HUES48 (cell line): ENCODE data around the gene ALDOB.

Experiments
- H3K27ac ChIP-seq: one replicate; pipeline ENCODE4 v1.7.0; 2013; ENCODE audit warnings: low read depth, low read length, inconsistent platforms
- H3K27me3 ChIP-seq: 2 replicates; pipeline ENCODE4 v1.6.1; 2013; ENCODE audit warnings: mild to moderate bottlenecking, low read length; ENCODE audit not compliant: control insufficient read depth, insufficient read depth
- H3K36me3 ChIP-seq: 2 replicates; pipeline ENCODE4 v1.6.1; 2013; ENCODE audit warnings: low read length; ENCODE audit not compliant: control insufficient read depth, insufficient read depth
- H3K4me1 ChIP-seq: 2 replicates; pipeline ENCODE4 v1.6.1; 2013; ENCODE audit warnings: mild to moderate bottlenecking, low read length; ENCODE audit not compliant: control insufficient read depth, insufficient read depth
- H3K4me3 ChIP-seq: 2 replicates; pipeline ENCODE4 v1.5.1; 2013; ENCODE audit warnings: mild to moderate bottlenecking, low read depth, low read length
- H3K9ac ChIP-seq: 2 replicates; pipeline ENCODE4 v1.6.1; 2013; ENCODE audit warnings: mild to moderate bottlenecking, low read depth, low read length, moderate library complexity
- H3K9me3 ChIP-seq: 2 replicates; pipeline ENCODE4 v1.6.1; 2013; ENCODE audit warnings: low read length; ENCODE audit not compliant: control insufficient read depth, insufficient read depth

The ALDOB gene

GRCh38 chr9:101435601-101436079 is at the start of gene ALDOB:
Gene ALDOB, minus strand, starts transcription at chr9:101435774. Its CDS starts 4,887 bp downstream, at chr9:101430887.
- Histone ChIP-seq H3K9me3 (no peaks in the 10 kb centered on the region), H3K9ac (no peak within 1 kb of the TSS), H3K36me3 (no peaks in the 10 kb centered on the region), H3K4me1 (no peaks in the 10 kb centered on the region), H3K27ac (no peak within 1 kb of the TSS), H3K4me3 (no peak within 1 kb of the TSS), H3K27me3 (no peaks in the 10 kb centered on the region)

- no peaks in the 10 kb centered on the region for H3K36me3 ChIP-seq
- H3K27me3 ChIP-seq = peaks cover 5% of the 10 kb centered on the region; the same call in 1 of the 2 replicates
- H3K27ac ChIP-seq = no peak overlapping the region
- H3K9me3 ChIP-seq = no peaks in the 10 kb centered on the region
- peaks cover 26% of the 10 kb centered on the region for H3K4me1 ChIP-seq
- H3K9ac ChIP-seq = no peak overlapping the region
- no peak overlapping the region for H3K4me3 ChIP-seq
Observed at GRCh38 chr9:101484046-101484445, 48.5 kb upstream of the ALDOB start.

- peaks cover 6% of the 10 kb centered on the region for H3K36me3 ChIP-seq
- peaks cover 5% of the 10 kb centered on the region; the same call in 1 of the 2 replicates for H3K27me3 ChIP-seq
- H3K9ac ChIP-seq = no peak overlapping the region
- peaks cover 22% of the 10 kb centered on the region for H3K4me1 ChIP-seq
- no peak overlapping the region for H3K4me3 ChIP-seq
- no peaks in the 10 kb centered on the region for H3K9me3 ChIP-seq
- H3K27ac ChIP-seq = no peak overlapping the region
Observed at GRCh38 chr9:101481261-101481660, 45.7 kb upstream of the ALDOB start.

GRCh38 chr9:101480386-101480785 is 44.8 kb upstream of the ALDOB start:
- peaks cover 20% of the 10 kb centered on the region for H3K4me1 ChIP-seq
- peaks cover 15% of the 10 kb centered on the region for H3K36me3 ChIP-seq
- no peak overlapping the region for H3K9ac ChIP-seq
- H3K4me3 ChIP-seq = no peak overlapping the region
- H3K27me3 ChIP-seq = no peaks in the 10 kb centered on the region
- no peak overlapping the region for H3K27ac ChIP-seq
- no peaks in the 10 kb centered on the region for H3K9me3 ChIP-seq

- Histone ChIP-seq H3K4me3 (no peak overlapping the region), H3K27ac (no peak overlapping the region), H3K36me3 (peaks cover 22% of the 10 kb centered on the region), H3K9ac (no peak overlapping the region), H3K4me1 (peaks cover 18% of the 10 kb centered on the region), H3K27me3 (no peaks in the 10 kb centered on the region), H3K9me3 (no peaks in the 10 kb centered on the region)
Observed at GRCh38 chr9:101479338-101480030, 43.9 kb upstream of the ALDOB start.

GRCh38 chr9:101478906-101479305 is 43.3 kb upstream of the ALDOB start:
- Histone ChIP-seq H3K36me3 (peaks cover 28% of the 10 kb centered on the region), H3K9ac (no peak overlapping the region), H3K27me3 (no peaks in the 10 kb centered on the region), H3K4me1 (peaks cover 18% of the 10 kb centered on the region), H3K9me3 (no peaks in the 10 kb centered on the region), H3K27ac (no peak overlapping the region), H3K4me3 (no peak overlapping the region)

- no peak overlapping the region for H3K27ac ChIP-seq
- no peaks in the 10 kb centered on the region for H3K27me3 ChIP-seq
- peaks cover 18% of the 10 kb centered on the region for H3K4me1 ChIP-seq
- H3K9me3 ChIP-seq = no peaks in the 10 kb centered on the region
- H3K9ac ChIP-seq = no peak overlapping the region
- no peak overlapping the region for H3K4me3 ChIP-seq
- peaks cover 33% of the 10 kb centered on the region for H3K36me3 ChIP-seq
Observed at GRCh38 chr9:101478444-101478843, 42.9 kb upstream of the ALDOB start.

GRCh38 chr9:101477736-101478135 is 42.2 kb upstream of the ALDOB start:
- Histone ChIP-seq H3K36me3 (peaks cover 33% of the 10 kb centered on the region), H3K9me3 (no peaks in the 10 kb centered on the region), H3K9ac (no peak overlapping the region)

GRCh38 chr9:101477214-101477613 is 41.6 kb upstream of the ALDOB start:
- Histone ChIP-seq H3K9me3 (no peaks in the 10 kb centered on the region), H3K27me3 (no peaks in the 10 kb centered on the region), H3K36me3 (peaks cover 33% of the 10 kb centered on the region)

More at GRCh38 chr9:101477736-101478135, 42.2 kb upstream of the ALDOB start:
- H3K4me1 ChIP-seq = peaks cover 18% of the 10 kb centered on the region
- no peak overlapping the region for H3K4me3 ChIP-seq
- H3K27me3 ChIP-seq = no peaks in the 10 kb centered on the region
- no peak overlapping the region for H3K27ac ChIP-seq

GRCh38 chr9:101476576-101477208 is 41.1 kb upstream of the ALDOB start:
- no peak overlapping the region for H3K4me3 ChIP-seq
- H3K27ac ChIP-seq = no peak overlapping the region
- no peak overlapping the region for H3K9ac ChIP-seq
- no peaks in the 10 kb centered on the region for H3K9me3 ChIP-seq
- peaks cover 18% of the 10 kb centered on the region for H3K4me1 ChIP-seq
- no peaks in the 10 kb centered on the region for H3K27me3 ChIP-seq
- H3K36me3 ChIP-seq = peaks cover 33% of the 10 kb centered on the region

More at GRCh38 chr9:101477214-101477613, 41.6 kb upstream of the ALDOB start:
- Histone ChIP-seq H3K4me1 (peaks cover 18% of the 10 kb centered on the region), H3K4me3 (no peak overlapping the region), H3K27ac (no peak overlapping the region), H3K9ac (no peak overlapping the region)

GRCh38 chr9:101472891-101473290 is 37.3 kb upstream of the ALDOB start:
- H3K36me3 ChIP-seq = peaks cover 33% of the 10 kb centered on the region
- H3K4me1 ChIP-seq = peaks cover 13% of the 10 kb centered on the region
- H3K9ac ChIP-seq = no peak overlapping the region
- no peak overlapping the region for H3K27ac ChIP-seq
- H3K9me3 ChIP-seq = no peaks in the 10 kb centered on the region
- H3K4me3 ChIP-seq = no peak overlapping the region
- no peaks in the 10 kb centered on the region for H3K27me3 ChIP-seq
